Brain pericyte (primary cell): Measurements from ENCODE around the gene MTHFSD.

Experiments used
- DNase-seq: peaks from one replicate; pipeline ENCODE4 v3.0.0-alpha.2; 2012; ENCODE audit warnings: low read depth, low spot score

Gene MTHFSD

DNA sequence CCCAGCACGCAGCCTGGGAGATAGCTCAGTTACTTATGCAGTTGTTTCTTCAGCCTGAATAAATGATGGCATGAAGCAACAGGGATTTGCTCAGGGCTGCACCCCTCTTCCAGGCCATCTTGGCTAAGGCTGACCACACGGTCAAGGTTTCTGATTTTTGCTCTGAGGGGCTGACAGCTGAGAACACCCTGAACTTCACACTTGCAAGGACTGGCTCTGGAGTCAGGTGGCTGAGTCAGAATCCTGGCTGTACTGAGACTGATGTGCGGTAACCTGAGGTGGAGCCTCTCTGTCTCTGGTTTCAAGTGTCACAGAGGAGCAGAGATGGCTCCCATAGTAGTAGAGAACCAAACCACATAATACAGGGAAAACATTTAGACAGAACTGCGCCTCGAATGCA is 4.8 kb downstream of the MTHFSD start:
- DNase-seq, result no peak

GRCh38 chr16:86549893-86550190 is 5.2 kb downstream of the MTHFSD start:
- no peak for DNase-seq

DNA sequence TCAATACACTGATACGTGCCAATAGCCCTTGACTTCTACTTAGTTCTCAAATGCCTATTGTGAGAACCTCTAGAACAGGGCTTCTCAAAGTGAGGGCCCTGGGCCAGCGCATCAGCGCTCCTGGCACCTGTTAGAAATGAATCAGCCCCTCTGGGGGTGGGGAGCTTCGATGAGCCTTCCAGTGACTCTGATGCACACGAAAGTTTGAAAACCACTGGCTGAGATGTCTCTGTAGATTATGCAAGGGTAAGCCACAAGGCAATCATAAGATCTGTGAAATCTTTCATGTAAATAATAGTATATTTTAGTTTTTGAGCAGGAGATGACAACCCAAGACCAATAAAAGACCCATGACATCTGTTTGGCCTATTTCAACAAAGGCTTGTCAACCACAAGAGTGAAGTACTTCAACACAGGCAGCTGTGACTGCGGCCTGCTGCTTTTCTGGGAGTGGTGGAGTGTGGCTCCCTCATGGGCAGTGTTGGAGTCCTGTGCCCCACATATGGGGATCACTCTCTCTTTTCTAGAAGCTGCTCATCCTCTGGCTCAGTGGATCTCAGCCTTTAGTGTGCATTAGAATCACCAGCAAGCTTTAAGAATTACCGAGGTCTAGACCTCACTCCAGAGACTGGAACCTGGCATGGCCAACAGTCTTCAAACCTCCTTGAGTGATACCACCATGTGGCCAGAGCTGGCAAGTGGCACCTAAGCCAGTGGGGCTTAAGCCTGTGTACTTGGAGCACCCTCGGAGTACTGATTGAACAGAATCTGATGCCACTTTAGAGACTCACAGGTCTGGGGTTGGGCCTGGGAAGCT is 5.8 kb downstream of the MTHFSD start:
- no peak for DNase-seq

DNA sequence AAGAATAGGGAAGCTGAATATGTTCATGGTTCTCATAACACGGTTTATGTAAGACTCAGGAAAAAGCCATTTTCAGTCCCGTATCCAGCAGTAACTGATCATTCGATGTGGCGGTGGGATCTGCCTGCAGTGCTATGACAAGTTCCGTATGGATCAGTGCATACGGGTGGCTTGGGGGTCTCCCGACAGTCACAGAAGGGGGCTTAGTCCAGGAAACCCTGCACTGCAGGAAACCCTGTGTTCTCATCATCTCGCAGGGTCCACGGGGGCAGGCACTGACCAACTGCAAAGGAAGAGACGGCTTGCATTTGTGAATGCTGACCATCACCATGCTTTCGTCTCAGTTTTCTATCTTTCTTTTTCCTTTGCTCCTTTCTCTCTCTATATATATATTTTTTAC is 7.7 kb downstream of the MTHFSD start:
- DNase-seq, result no peak

DNA sequence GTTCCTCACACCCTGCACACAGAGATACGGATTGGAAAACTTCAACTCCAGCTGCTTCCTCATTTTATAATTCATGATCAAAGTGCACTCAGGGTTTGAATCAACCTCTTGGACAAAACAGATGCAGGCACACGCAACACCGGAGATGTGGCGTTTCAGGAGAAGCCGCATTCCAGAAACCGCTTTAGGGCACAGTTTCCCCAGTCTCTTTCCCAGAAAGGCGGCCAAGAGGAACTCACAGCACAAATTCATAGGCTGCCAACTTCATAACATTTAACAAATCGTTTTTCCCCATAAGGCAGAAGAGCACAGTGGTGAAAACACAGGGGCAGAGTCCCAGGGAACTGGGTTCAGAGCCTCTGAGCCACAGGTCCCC is 8.4 kb downstream of the MTHFSD start:
- DNase-seq, result no peak

GRCh38 chr16:86545954-86546637 is 8.9 kb downstream of the MTHFSD start:
- no peak for DNase-seq

DNA sequence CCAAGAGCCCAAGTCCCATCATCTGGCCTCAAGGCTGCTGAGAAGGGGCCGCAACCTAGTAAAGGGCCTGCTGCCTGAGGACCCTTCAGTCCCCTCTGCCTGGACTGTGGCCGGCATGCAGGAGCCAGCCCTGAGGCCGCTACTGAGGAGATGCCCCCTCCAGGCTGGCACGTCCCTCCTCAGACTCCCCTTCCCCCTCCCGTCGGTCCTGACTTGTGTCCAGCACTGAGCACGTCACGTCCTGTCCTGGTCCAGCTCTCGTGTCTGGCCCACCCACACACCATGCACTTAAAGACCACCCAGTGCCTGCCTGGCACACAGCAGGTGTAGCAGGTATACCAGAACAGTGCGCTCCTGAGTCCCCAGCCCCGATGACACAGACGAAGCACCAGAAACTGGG is 9.6 kb downstream of the MTHFSD start:
- no peak for DNase-seq

DNA sequence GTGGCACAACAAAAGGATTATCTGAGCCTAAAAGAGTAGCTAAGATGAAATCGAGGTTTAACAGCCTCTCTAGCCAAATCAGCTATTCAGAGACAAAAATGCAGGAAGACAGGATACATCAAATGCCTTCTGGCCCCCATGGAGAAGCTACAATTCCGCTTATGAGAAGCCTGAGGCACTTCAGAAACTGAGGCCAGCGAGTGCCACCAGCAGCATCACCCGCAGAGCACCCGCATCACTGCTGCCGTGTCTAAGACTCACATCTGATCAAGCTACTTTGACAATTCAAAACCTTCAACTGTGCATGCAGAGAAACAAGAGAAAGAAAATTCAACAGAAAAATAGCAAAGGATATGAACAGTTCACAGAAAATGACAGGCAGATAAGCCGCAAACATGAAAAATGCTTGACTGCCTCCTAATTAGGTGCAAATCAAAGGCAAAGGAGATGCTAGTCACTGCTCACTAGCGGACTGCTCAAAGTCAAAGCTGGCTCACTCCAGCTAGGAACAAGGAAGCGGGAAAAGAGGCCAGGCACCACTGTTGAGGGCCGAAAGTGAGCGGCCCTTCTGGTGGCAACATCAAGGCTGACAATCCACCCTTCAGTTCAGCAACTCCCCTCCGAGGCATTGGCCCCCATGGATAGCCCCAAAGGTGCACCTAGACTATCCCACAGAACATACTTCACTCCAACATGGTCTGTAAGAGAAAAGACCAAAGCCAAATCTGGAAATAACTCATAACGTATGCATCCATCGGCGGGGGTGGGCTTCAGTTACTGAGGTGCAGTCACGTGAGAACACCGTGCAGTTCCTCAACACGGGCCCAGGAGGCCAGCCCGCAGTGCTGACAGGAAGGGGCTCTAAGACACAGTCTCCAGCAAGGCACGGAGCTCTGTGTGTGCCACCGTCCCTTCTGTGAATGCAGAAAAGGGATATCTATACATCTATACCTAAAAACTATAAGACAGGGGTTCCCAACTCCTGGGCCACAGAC is 12.0 kb downstream of the MTHFSD start:
- DNase-seq, result no peak

- no peak for DNase-seq
Observed at GRCh38 chr16:86541560-86541959, 13.5 kb downstream of the MTHFSD start.

- no peak for DNase-seq
Observed at GRCh38 chr16:86540894-86541293, 14.1 kb downstream of the MTHFSD start.

DNA sequence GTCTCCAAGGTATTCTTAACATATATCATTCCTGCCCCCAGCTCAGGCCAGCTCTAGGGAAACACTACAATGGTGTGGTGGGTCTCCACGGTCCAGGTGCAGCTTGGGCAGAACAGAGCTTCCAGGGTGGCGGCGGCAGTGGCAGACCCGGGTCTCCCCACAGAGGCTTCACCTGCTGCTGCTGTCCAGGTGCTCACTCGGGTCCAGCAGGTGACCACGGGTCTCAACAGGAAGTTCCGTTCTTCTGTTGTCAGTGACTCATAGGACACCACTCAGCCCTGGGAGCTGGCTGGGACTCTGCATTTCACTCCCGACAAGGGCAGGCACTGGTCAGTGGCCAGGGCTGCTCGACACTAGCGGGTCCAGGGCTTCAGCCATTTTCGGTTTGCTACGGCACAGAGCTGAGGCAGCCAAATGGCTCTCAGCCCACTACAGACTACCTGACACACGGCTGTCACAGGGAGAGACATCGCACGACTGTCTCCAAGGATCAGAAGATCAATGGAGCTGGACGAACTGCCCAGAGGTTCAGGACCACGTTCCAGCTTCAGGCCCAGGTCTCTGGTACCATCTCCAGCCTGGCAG is 16.7 kb downstream of the MTHFSD start:
- no peak for DNase-seq

GRCh38 chr16:86537486-86537885 is 17.5 kb downstream of the MTHFSD start:
- no peak for DNase-seq

- no peak for DNase-seq
Observed at GRCh38 chr16:86536621-86537020, 18.4 kb downstream of the MTHFSD start.

- no peak for DNase-seq
Observed at GRCh38 chr16:86534779-86535615, 20.0 kb downstream of the MTHFSD start.

- no peak for DNase-seq
Observed at GRCh38 chr16:86533767-86534351, 21.2 kb downstream of the MTHFSD start.

- DNase-seq, result no peak
Observed at GRCh38 chr16:86533076-86533475, 22.0 kb downstream of the MTHFSD start.

DNA sequence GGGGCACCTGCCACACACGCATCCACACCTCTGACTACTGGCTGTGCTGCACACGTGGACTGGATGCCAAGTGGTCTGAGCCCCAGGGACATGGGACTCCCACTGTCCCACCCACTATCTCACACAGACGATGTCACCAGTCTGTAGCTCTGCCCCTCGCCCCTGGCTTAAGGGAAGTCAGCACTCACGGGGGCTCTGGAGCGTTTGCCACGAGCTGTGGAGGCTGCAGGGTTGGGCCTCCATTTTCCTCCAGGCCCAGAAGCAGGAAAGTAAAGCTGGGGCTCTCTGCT is 22.6 kb downstream of the MTHFSD start:
- DNase-seq, result no peak

DNA sequence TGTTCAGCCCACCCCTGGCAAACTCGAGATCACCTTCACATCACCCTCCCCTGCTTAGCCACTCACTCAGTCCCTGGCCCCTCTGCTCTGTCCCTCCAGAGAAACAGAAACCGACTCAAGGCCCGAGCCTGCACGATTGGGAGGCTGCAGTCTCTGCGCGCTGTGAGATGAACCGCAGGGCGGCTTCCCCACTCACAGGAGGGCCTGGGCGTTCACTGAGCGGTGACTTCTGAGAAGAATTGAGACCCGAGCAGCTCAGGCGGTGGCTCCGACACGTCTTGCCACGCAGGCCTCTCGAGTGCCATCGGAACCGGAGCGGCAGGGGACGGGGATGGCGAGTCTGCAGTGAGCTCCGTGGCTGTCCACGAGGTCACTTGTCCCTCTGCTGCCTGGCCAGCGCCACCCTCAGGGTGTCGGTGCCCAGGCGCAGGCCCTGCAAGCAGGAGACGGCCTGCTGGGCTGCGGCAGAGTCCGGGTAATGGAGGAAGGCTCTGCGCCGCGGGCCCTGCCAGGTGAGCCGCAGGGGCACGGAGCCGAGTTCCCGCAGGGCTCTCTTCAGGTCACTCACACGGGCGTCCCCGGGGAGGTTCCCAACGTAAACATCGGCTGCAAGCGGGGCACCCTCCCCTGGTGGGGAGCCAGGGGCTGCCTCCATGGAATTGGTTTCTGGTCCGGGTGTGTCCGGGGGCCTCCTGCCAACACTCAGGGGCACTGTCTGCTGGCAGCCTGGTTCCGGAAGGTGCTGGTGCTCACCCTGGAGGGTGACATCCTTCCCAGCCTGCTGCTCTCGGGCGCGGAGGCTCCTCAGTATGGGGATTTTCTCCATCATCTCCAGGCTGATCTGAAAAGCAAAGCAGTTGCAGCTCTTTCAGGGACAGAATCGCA is 23.2 kb downstream of the MTHFSD start:
- no peak for DNase-seq

- no peak for DNase-seq
Observed at GRCh38 chr16:86531191-86531545, 23.9 kb downstream of the MTHFSD start.
